IMR-90 (cell line): ENCODE results near the gene COA3.

Source experiments
- CHD1 ChIP-seq: IDR thresholded peaks from 2 replicates; pipeline ENCODE4 v1.6.1; 2012; ENCODE audit warnings: low read depth, low read length, improper control_type of control experiment
- NFE2L2 ChIP-seq: fragments of 150-350 bp; IDR thresholded peaks from 2 replicates; pipeline ENCODE4 v1.6.1; 2016; ENCODE audit warnings: low read depth, mild to moderate bottlenecking, low read length
- POLR2A ChIP-seq: IDR thresholded peaks from 2 replicates; pipeline ENCODE4 v1.6.1; 2012; ENCODE audit warnings: mild to moderate bottlenecking, low read depth, low read length
- RFX5 ChIP-seq: IDR thresholded peaks from 2 replicates; pipeline ENCODE4 v1.8.0; 2012; ENCODE audit warnings: low read depth, mild to moderate bottlenecking, low read length, moderate library complexity
- SMC3 ChIP-seq: fragments of 150-350 bp; IDR thresholded peaks from 2 replicates; pipeline ENCODE4 v1.6.1; 2016; ENCODE audit warnings: low read depth, mild to moderate bottlenecking, antibody characterized with exemption, low read length, moderate library complexity
- TF ChIP-seq, protein P1 (sequence below): conservative IDR thresholded peaks from 2 replicates; pipeline ENCODE4 v1.5.1; 2012; ENCODE audit warnings: mild to moderate bottlenecking, low read depth, low read length, improper control_type of control experiment

DNA sequence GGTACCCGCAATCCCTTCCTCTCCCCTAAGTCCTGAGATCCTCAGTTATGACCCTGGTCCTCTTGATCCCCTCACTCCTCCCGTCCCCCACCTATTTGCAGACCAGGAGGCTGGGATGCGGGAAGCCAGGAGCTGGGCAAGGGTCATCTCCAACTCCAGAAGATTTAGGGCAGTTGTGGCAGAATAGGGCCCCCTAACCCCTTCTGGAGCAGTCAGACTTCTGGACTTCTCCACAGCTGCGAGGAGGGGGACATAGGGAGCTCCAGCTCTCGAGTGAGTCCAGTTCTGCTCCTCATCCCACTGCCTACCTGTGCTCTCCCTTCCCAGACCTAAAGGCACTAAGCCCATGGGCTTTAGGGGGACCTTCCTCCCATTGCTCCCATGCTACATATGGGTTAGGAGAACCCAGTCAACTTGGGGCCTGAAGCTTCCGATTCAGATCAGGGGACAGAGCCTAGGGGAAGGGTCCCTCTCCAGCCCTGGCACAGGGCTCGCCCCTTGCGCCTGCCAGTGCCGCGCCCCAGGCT, 16.8 kb downstream of the COA3 start:
- TF ChIP-seq RFX5 (no peak), CHD1 (no peak), SMC3 (no peak), POLR2A (no peak), NFE2L2 (no peak)
- TF ChIP-seq, protein P1, sequence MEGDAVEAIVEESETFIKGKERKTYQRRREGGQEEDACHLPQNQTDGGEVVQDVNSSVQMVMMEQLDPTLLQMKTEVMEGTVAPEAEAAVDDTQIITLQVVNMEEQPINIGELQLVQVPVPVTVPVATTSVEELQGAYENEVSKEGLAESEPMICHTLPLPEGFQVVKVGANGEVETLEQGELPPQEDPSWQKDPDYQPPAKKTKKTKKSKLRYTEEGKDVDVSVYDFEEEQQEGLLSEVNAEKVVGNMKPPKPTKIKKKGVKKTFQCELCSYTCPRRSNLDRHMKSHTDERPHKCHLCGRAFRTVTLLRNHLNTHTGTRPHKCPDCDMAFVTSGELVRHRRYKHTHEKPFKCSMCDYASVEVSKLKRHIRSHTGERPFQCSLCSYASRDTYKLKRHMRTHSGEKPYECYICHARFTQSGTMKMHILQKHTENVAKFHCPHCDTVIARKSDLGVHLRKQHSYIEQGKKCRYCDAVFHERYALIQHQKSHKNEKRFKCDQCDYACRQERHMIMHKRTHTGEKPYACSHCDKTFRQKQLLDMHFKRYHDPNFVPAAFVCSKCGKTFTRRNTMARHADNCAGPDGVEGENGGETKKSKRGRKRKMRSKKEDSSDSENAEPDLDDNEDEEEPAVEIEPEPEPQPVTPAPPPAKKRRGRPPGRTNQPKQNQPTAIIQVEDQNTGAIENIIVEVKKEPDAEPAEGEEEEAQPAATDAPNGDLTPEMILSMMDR: no peak
